Measurements from ENCODE around the gene RBL1. TPM values are rescaled to one million over a fixed set of nuclear protein-coding genes. Genes with fewer than 3 reads are reported as not detected.
"Not testable (repeated sequence)": the region's sequence is repeated elsewhere in the genome, so short reads cannot be mapped to it uniquely, and the experiment has no call there.

The RBL1 gene
- total RNA-seq, 1 donor from 2014 or later = 4.9 TPM

GRCh38 chr20:37001634-37002033 is 94.2 kb downstream of the RBL1 start:
- intact Hi-C loops (cut with micrococcal nuclease); DNase-seq: not testable (repeated sequence)

GRCh38 chr20:37000171-37000570 is 95.6 kb downstream of the RBL1 start:
- intact Hi-C loops (cut with micrococcal nuclease); ATAC-seq; DNase-seq: not testable (repeated sequence)

More at GRCh38 chr20:37001634-37002033, 94.2 kb downstream of the RBL1 start:
- ATAC-seq = not testable (repeated sequence)

GRCh38 chr20:36998652-36999051 is 97.1 kb downstream of the RBL1 start:
- no peak for ATAC-seq
- DNase-seq = no peak
- intact Hi-C loops (cut with micrococcal nuclease) = no loop called here

- no peak for ATAC-seq
Measured at GRCh38 chr20:36997121-36997520, 98.7 kb downstream of the RBL1 start.

GRCh38 chr20:36994221-36994620 is 101.6 kb downstream of the RBL1 start:
- intact Hi-C loops (cut with micrococcal nuclease); ATAC-seq; DNase-seq: not testable (repeated sequence)

More at GRCh38 chr20:36997121-36997520, 98.7 kb downstream of the RBL1 start:
- no peak for DNase-seq
- intact Hi-C loops (cut with micrococcal nuclease) = no loop called here

GRCh38 chr20:36992802-36993334 is 102.9 kb downstream of the RBL1 start:
- ATAC-seq = no peak
- DNase-seq = no peak
- intact Hi-C loops (cut with micrococcal nuclease) = no loop called here

GRCh38 chr20:36991703-36992102 is 104.1 kb downstream of the RBL1 start:
- intact Hi-C loops (cut with micrococcal nuclease) = no loop called here
- DNase-seq (no peak), ATAC-seq (no peak)

- intact Hi-C loops (cut with micrococcal nuclease) = no loop called here
Measured at GRCh38 chr20:36989797-36990196, 106.0 kb downstream of the RBL1 start.

GRCh38 chr20:36988494-36988966 is 107.3 kb downstream of the RBL1 start:
- intact Hi-C loops (cut with micrococcal nuclease) = no loop called here
- ATAC-seq (peak; percentile 35), DNase-seq (no peak)

More at GRCh38 chr20:36989797-36990196, 106.0 kb downstream of the RBL1 start:
- DNase-seq (no peak), ATAC-seq (peak; percentile 49)

- ATAC-seq (no peak), DNase-seq (no peak)
- intact Hi-C loops (cut with micrococcal nuclease) = no loop called here
Measured at GRCh38 chr20:36984257-36984638, 111.5 kb downstream of the RBL1 start.

GRCh38 chr20:36975099-36975818 is 120.5 kb downstream of the RBL1 start:
- intact Hi-C loops (cut with micrococcal nuclease) = no loop called here
- DNase-seq (no peak), ATAC-seq (no peak)

- DNase-seq (no peak), ATAC-seq (no peak)
- intact Hi-C loops (cut with micrococcal nuclease) = no loop called here
Measured at GRCh38 chr20:36974660-36975059, 121.1 kb downstream of the RBL1 start.

- ATAC-seq (no peak), DNase-seq (no peak)
- intact Hi-C loops (cut with micrococcal nuclease) = no loop called here
Measured at GRCh38 chr20:36971103-36971502, 124.7 kb downstream of the RBL1 start.

- peak; percentile 48 for ATAC-seq
- intact Hi-C loops (cut with micrococcal nuclease) = no loop called here
- no peak for DNase-seq
Measured at GRCh38 chr20:36969478-36970186, 126.2 kb downstream of the RBL1 start.

- intact Hi-C loops (cut with micrococcal nuclease) = no loop called here
- no peak for DNase-seq
- ATAC-seq = peak; percentile 26
Measured at GRCh38 chr20:36969051-36969450, 126.7 kb downstream of the RBL1 start.

GRCh38 chr20:36967636-36968035 is 128.2 kb downstream of the RBL1 start:
- intact Hi-C loops (cut with micrococcal nuclease) = no loop called here
- ATAC-seq = no peak
- DNase-seq = no peak

GRCh38 chr20:36966965-36967364 is 128.8 kb downstream of the RBL1 start:
- intact Hi-C loops (cut with micrococcal nuclease); ATAC-seq; DNase-seq: not testable (repeated sequence)

GRCh38 chr20:36962354-36962941 is 133.3 kb downstream of the RBL1 start:
- intact Hi-C loops (cut with micrococcal nuclease); ATAC-seq; DNase-seq: not testable (repeated sequence)

GRCh38 chr20:36959242-36959641 is 136.6 kb downstream of the RBL1 start:
- intact Hi-C loops (cut with micrococcal nuclease) = no loop called here
- ATAC-seq = no peak
- no peak for DNase-seq

Measured in left ventricle myocardium superior (tissue), 1 donor.